Kidney (tissue), 14 donors: ENCODE results near the gene MKNK2. TPM values are rescaled to one million over a fixed set of nuclear protein-coding genes. Genes with fewer than 3 reads are reported as not detected.

ENCODE experiments used
- DNase-seq, 5 donors: peaks; one replicate each; pipeline ENCODE4 v3.0.0-alpha.2; 2013 to 2020
- FAIRE-seq: peaks from 2 replicates; lab custom pipeline; 2012; peaks lifted over from hg19 to GRCh38; lab: Jason Lieb, UNC
- H3K27ac ChIP-seq, 2 donors: one replicate each; pipeline ENCODE4 v1.7.0; 2013; ENCODE audit warnings: low read depth in 2 of 2, low read length in 2 of 2, inconsistent platforms in 1 of 2
- H3K27me3 ChIP-seq: one replicate; pipeline ENCODE4 v1.7.1; 2013; ENCODE audit warnings: low read length, inconsistent platforms; ENCODE audit not compliant: control insufficient read depth, insufficient read depth
- H3K36me3 ChIP-seq, 3 donors: one replicate each; pipeline versions ENCODE4 v1.7.0 to v1.7.1; 2013; ENCODE audit warnings: low read length in 3 of 3, control low read depth in 1 of 3, inconsistent platforms in 1 of 3; ENCODE audit not compliant: insufficient read depth in 3 of 3, control insufficient read depth in 2 of 3
- H3K4me1 ChIP-seq, 3 donors: one replicate each; pipeline versions ENCODE4 v1.7.0 to v1.7.1; 2013; ENCODE audit warnings: low read length in 3 of 3, inconsistent platforms in 1 of 3, low read depth in 1 of 3; ENCODE audit not compliant: control insufficient read depth in 2 of 3, insufficient read depth in 2 of 3
- H3K4me3 ChIP-seq, 3 donors: one replicate each; pipeline versions ENCODE4 v1.7.0 to v1.8.1; 2013; ENCODE audit warnings: low read length in 3 of 3, control low read depth in 1 of 3, inconsistent platforms in 1 of 3
- H3K9ac ChIP-seq, 3 donors: one replicate each; pipeline versions ENCODE4 v1.7.0 to v1.7.1; 2013; ENCODE audit warnings: low read length in 3 of 3, control low read depth in 1 of 3, inconsistent platforms in 1 of 3
- H3K9me3 ChIP-seq, 3 donors: one replicate each; pipeline versions ENCODE4 v1.7.0 to v1.7.1; 2013; ENCODE audit warnings: low read length in 3 of 3, control low read depth in 1 of 3, inconsistent platforms in 1 of 3; ENCODE audit not compliant: control insufficient read depth in 2 of 3, insufficient read depth in 1 of 3
- intact Hi-C: fragments of 100-400 bp; cut with DNase I; formaldehyde crosslinking; loops from one replicate; pipeline ENCODE4 v1.11.1; 2022
- polyA plus RNA-seq: library from polyadenylated mRNA; stranded (reverse); fragments of 350-450 nt; fragmentation: Illumina TruSeq; extraction: RNeasy Lipid Tissue Mini Kit (QIAGEN cat#74804); gene quantifications from one replicate; pipeline ENCODE4 v1.2.3, GENCODE V29; 2014; ENCODE audit warnings: low read depth, low replicate concordance; ENCODE audit not compliant: insufficient read depth
- total RNA-seq: library from RNA; stranded (reverse); fragmentation: NEBNext Ultra II Directional; extraction: Animal tissue kit (Norgen Biotek cat#: 25700); gene quantifications from one replicate; pipeline ENCODE4 v1.2.1, GENCODE V29; 2021
- TF ChIP-seq, protein P1 (sequence below): IDR thresholded peaks from 3 replicates; pipeline ENCODE4 v1.5.1; 2012; ENCODE audit warnings: mild to moderate bottlenecking, moderate library complexity, borderline replicate concordance; ENCODE audit not compliant: insufficient read depth; ENCODE audit errors: extremely low read depth
- donor health status: control.
- donor health status: control.
- donor health status: control.
- donor health status: control.
- donor health status: control.
- donor health status: DM: yes; HTN: yes; CAD: no.
- donor health status: Normal renal cell carcinoma (clear cell type).

Gene MKNK2
- total and polyA plus RNA-seq, 2 donors from 2014 or later, result 67.2 to 190 TPM

DNA sequence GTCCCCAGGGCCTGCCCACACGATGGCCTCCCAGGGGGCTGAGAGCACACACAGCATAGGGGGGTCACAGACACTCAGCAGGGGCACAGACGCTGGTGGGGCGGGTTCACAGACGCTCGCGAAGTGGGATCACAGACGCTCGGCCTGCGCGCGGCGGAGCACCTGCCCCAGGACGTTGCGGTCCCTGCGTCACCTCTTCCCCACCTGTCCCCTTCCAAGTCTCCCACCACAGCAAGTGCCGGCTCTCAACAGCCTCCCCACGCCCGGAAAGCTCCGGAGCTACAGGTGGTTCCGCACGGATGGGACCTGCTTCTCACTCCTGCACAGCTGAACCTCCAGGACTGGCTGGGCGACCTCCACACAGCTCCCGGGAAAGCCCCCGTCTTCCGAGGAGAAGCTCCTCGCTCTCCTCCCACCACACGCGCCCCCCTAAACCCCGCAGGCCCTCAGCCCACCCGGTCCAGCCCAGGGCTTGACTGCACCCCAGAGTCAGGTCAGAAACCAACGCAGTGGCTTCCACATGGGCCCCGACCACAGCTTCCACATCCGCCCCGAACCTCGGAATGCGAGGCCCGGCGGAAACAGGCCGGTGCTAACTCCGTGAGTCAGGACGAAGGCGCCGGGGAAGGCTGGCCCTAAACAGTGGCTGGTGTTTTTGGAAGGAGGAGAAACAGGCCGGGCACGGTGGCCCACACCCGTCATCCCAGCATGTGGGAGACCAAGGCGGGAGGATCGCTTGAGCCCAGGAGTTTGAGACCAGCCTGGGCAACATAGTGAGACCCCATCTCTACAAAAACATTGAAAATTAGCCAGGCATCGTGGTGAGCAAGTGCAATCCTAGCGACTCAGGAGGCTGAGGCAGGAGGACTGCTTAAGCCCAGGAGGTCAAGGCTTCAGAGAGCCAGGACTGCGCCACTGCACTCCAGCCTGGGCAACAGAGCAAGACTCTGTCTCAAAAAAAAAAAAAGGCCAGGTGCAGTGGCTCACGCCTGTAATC is 52.0 kb downstream of the MKNK2 start:
- H3K27me3 ChIP-seq, result no peaks in the 10 kb centered on the region
- no peaks in the 10 kb centered on the region for H3K9me3 ChIP-seq
- DNase-seq, result no peak
- intact Hi-C loops, result no loop called here
- no peak overlapping the region for H3K27ac ChIP-seq
- no peak overlapping the region for H3K9ac ChIP-seq
- H3K4me3 ChIP-seq, result no peak overlapping the region
- H3K4me1 ChIP-seq, result no peaks in the 10 kb centered on the region
- peaks cover 2 to 4% (median 3%) of the 10 kb centered on the region in 3 donors for H3K36me3 ChIP-seq
- no peak for FAIRE-seq
- TF ChIP-seq, protein P1, sequence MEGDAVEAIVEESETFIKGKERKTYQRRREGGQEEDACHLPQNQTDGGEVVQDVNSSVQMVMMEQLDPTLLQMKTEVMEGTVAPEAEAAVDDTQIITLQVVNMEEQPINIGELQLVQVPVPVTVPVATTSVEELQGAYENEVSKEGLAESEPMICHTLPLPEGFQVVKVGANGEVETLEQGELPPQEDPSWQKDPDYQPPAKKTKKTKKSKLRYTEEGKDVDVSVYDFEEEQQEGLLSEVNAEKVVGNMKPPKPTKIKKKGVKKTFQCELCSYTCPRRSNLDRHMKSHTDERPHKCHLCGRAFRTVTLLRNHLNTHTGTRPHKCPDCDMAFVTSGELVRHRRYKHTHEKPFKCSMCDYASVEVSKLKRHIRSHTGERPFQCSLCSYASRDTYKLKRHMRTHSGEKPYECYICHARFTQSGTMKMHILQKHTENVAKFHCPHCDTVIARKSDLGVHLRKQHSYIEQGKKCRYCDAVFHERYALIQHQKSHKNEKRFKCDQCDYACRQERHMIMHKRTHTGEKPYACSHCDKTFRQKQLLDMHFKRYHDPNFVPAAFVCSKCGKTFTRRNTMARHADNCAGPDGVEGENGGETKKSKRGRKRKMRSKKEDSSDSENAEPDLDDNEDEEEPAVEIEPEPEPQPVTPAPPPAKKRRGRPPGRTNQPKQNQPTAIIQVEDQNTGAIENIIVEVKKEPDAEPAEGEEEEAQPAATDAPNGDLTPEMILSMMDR, result no peak

DNA sequence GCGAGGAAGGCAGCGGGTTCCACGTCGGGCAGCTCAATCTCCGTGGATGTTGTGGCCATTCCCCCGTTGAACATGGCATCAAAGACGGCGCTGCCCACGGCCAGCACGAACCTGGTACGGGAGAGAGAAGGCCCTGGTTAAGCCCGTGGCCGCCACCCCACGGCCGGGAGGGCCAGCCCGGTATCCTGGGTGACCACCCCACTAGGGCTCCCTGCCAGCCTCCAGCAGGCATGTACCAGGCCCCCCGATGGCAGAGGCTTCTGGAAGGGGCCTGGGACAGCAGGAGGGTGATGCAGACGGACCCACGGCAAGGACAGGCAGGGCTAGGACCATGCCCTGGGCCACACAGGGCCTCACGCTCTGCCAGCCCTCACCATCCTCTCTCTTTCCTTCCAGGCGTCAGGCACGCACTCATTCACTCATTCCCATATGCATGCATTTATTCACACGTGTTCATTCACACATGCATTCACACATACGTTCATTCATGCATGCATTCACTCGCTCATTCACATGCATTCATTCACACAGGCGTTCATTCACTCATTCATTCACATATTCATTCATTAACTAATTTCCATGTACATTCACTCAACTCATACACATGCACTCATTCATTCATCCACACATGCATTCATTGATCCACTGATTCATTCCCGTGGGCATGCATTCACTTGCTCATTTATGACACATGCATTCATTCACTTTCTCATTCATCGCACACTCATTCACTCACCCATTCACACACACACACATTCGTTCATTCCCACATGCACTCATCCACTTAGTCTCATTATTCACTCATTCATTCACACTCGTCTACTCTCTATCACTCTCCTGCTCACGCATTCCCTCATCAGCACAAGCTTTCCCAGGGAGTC is 53.5 kb downstream of the MKNK2 start:
- Histone ChIP-seq H3K4me3 (no peak overlapping the region), H3K9me3 (no peaks in the 10 kb centered on the region), H3K27ac (no peak overlapping the region), H3K4me1 (no peaks in the 10 kb centered on the region), H3K27me3 (no peaks in the 10 kb centered on the region), H3K36me3 (peaks cover 2 to 4% (median 3%) of the 10 kb centered on the region in 3 donors), H3K9ac (no peak overlapping the region)
- FAIRE-seq (no peak), DNase-seq (no peak)
- intact Hi-C loops, result no loop called here
- TF ChIP-seq, protein P1, result no peak

DNA sequence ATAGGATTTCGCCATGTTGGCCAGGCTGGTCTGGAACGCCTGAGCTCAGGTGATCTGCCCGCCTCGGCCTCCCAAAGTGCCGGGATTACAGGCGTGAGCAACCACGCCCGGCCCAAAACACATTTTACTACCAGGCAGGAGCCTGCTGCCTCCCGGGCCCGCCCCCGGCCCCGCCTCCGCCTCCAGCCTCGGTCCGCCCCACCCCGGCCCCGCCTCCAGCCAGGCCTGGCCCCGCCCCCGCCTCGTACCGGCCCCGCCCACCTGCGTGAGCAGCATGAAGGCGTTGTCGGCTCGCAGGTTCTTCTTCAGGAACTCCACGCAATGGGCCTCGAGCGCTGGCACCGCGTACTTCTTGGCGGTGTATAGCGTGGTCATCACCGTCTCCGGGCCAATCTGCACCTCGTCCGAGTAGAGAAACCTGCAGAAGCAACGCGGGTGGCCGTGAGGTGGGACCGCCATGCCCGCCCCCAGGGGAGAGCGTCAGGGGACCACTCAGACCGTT is 58.2 kb downstream of the MKNK2 start:
- Histone ChIP-seq H3K9me3 (no peaks in the 10 kb centered on the region), H3K4me3 (no peak overlapping the region), H3K27me3 (no peaks in the 10 kb centered on the region), H3K9ac (no peak overlapping the region), H3K27ac (no peak overlapping the region), H3K36me3 (peaks cover 2 to 14% (median 9%) of the 10 kb centered on the region in 3 donors), H3K4me1 (no peaks in the 10 kb centered on the region)
- FAIRE-seq, result no peak
- intact Hi-C loops, result no loop called here
- DNase-seq, result no peak
- TF ChIP-seq, protein P1, result no peak
